GM12878 (cell line): ENCODE measurements around the gene TRPM8. TPM values are rescaled to one million over a fixed set of nuclear protein-coding genes. Genes with fewer than 3 reads are reported as not detected.

Experiments used
- ATAC-seq: fragments of 200-7000 bp; cut with Tn5 transposase; 3 replicates; pipeline ENCODE4 v1.9.1; 2020; ENCODE audit warnings: mild to moderate bottlenecking, moderate library complexity
- BruUV-seq: library from RNA; stranded (reverse); fragments of 400-500 nt; replicated peaks from 2 replicates; lab custom pipeline; 2021; lab: Mats Ljungman, UMichigan
- CTCF ChIA-PET: fragments of 300-600 bp; sonication (Branson Sonifier 250); formaldehyde crosslinking; extraction: SDS; loops from one replicate; lab custom pipeline; 2021; ENCODE audit warnings: inconsistent platforms; lab: Yijun Ruan, JAX
- POLR2A ChIA-PET: fragments of 350-600 bp; formaldehyde crosslinking; extraction: SDS; loops from one replicate; lab custom pipeline; 2021; ENCODE audit warnings: inconsistent platforms; lab: Charles Lee
- RAD21 ChIA-PET: fragments of 300-600 bp; sonication (Branson Sonifier 250); formaldehyde crosslinking; loops from one replicate; lab custom pipeline; 2023; ENCODE audit warnings: antibody characterized with exemption; ENCODE audit not compliant: unreplicated experiment; lab: Charles Lee
- SMC1A ChIA-PET: fragments of 300-600 bp; sonication (Branson Sonifier 250); formaldehyde crosslinking; loops from one replicate; lab custom pipeline; 2023; ENCODE audit not compliant: unreplicated experiment, uncharacterized antibody; lab: Charles Lee
- DNase-seq: peaks from one replicate; pipeline ENCODE4 v3.0.0-alpha.2; 2011; ENCODE audit warnings: low read depth, low spot score
- FAIRE-seq: peaks from 3 replicates; lab custom pipeline; 2011; peaks lifted over from hg19 to GRCh38; lab: Jason Lieb, UNC
- H2AFZ ChIP-seq: 2 replicates; pipeline ENCODE4 v1.6.0; 2011; ENCODE audit warnings: low read depth, low read length, control low read depth; ENCODE audit not compliant: control insufficient read depth
- H3K27ac ChIP-seq: 2 replicates; pipeline ENCODE4 v1.5.1; 2011; ENCODE audit warnings: control low read depth; ENCODE audit not compliant: control insufficient read depth, insufficient read depth
- H3K27me3 ChIP-seq, 2 experiments: replicated peaks in 1 of 2; 2 replicates each; pipeline versions ENCODE4 v1.6.0 to v1.6.1; 2011; ENCODE audit warnings: low read length in 1 of 2; ENCODE audit not compliant: control insufficient read depth in 2 of 2, insufficient read depth in 2 of 2
- H3K36me3 ChIP-seq, 2 experiments: 2 replicates each; pipeline ENCODE4 v1.5.1; 2011; ENCODE audit warnings: low read length in 1 of 2; ENCODE audit not compliant: control insufficient read depth in 2 of 2, insufficient read depth in 2 of 2
- H3K4me1 ChIP-seq: 2 replicates; pipeline ENCODE4 v1.6.1; 2011; ENCODE audit warnings: mild to moderate bottlenecking, low read length, moderate library complexity, mixed read lengths; ENCODE audit not compliant: control insufficient read depth, insufficient read depth
- H3K4me2 ChIP-seq: 2 replicates; pipeline ENCODE4 v1.6.0; 2011; ENCODE audit warnings: control low read depth; ENCODE audit not compliant: control insufficient read depth, insufficient read depth
- H3K4me3 ChIP-seq: fragments of 200-600 bp; sonication (generic); 2 replicates; pipeline ENCODE4 v1.5.1; 2016
- H3K79me2 ChIP-seq: 2 replicates; pipeline ENCODE4 v1.6.0; 2011; ENCODE audit warnings: low read length; ENCODE audit not compliant: control insufficient read depth, insufficient read depth
- H3K9ac ChIP-seq: 2 replicates; pipeline ENCODE4 v1.8.0; 2011; ENCODE audit warnings: low read length, control low read depth, mixed read lengths; ENCODE audit not compliant: control insufficient read depth, insufficient read depth
- H3K9me3 ChIP-seq: replicated peaks from 3 replicates; pipeline ENCODE4 v1.5.1; 2011; ENCODE audit warnings: mild to moderate bottlenecking, low read length; ENCODE audit not compliant: control insufficient read depth, insufficient read depth
- H4K20me1 ChIP-seq: 2 replicates; pipeline ENCODE4 v1.6.0; 2011; ENCODE audit not compliant: control insufficient read depth, insufficient read depth
- CHD4 ChIP-seq: fragments of 200-600 bp; sonication (generic); IDR thresholded peaks from 2 replicates; pipeline ENCODE4 v1.6.1; 2016; ENCODE audit warnings: mild to moderate bottlenecking
- EZH2 ChIP-seq: IDR thresholded peaks from 2 replicates; pipeline ENCODE4 v1.6.1; 2012; ENCODE audit warnings: low read depth, mild to moderate bottlenecking, control low read depth, inconsistent platforms, low read length, borderline replicate concordance; ENCODE audit not compliant: control insufficient read depth
- HDGF ChIP-seq: fragments of 450-650 bp; IDR thresholded peaks from 2 replicates; pipeline ENCODE4 v1.6.1; 2016; ENCODE audit warnings: antibody characterized with exemption
- MEF2A ChIP-seq: IDR thresholded peaks from 2 replicates; pipeline ENCODE4 v1.6.1; 2011; ENCODE audit warnings: low read depth, mild to moderate bottlenecking, low read length, moderate library complexity; ENCODE audit not compliant: insufficient read depth
- MXI1 ChIP-seq: fragments of 150-350 bp; IDR thresholded peaks from 2 replicates; pipeline ENCODE4 v1.6.1; 2011; ENCODE audit warnings: low read depth, mild to moderate bottlenecking, inconsistent platforms, low read length, improper control_type of control experiment
- SMAD5 ChIP-seq: IDR thresholded peaks from 2 replicates; pipeline ENCODE4 v1.6.1; 2016; ENCODE audit warnings: antibody characterized with exemption, low read depth
- SMC3 ChIP-seq: IDR thresholded peaks from 2 replicates; pipeline ENCODE4 v1.6.1; 2011; ENCODE audit warnings: low read length, improper control_type of control experiment, borderline replicate concordance
- SRF ChIP-seq, 2 experiments: IDR thresholded peaks; 2 replicates each; pipeline ENCODE4 v1.6.1; 2011; ENCODE audit warnings: low read depth in 2 of 2, low read length in 2 of 2, mild to moderate bottlenecking in 1 of 2, moderate library complexity in 1 of 2
- SUPT20H ChIP-seq: IDR thresholded peaks from 2 replicates; pipeline ENCODE4 v1.6.1; 2011; ENCODE audit warnings: low read depth, mild to moderate bottlenecking, low read length, moderate library complexity, borderline replicate concordance; ENCODE audit not compliant: control insufficient read depth
- TBL1XR1 ChIP-seq: IDR thresholded peaks from 2 replicates; pipeline ENCODE4 v1.6.1; 2012; ENCODE audit warnings: low read depth, low read length, improper control_type of control experiment
- ZNF217 ChIP-seq: fragments of 450-650 bp; IDR thresholded peaks from 2 replicates; pipeline ENCODE4 v1.6.1; 2017; ENCODE audit warnings: antibody characterized with exemption, mild to moderate bottlenecking
- WGBS: methylation state at CpG from one replicate; pipeline ENCODE4 v1.1.6; 2016; ENCODE audit warnings: low lambda C conversion rate; ENCODE audit not compliant: insufficient replicate concordance, insufficient coverage; ENCODE audit errors: missing lambda C conversion rate; 5-methylcytosine and 5-hydroxymethylcytosine counted together
- in situ Hi-C: fragments of 300-500 bp; cut with MboI; formaldehyde crosslinking; loops from 9 replicates; pipeline ENCODE4 v1.14.3; 2018; ENCODE audit warnings: mixed read lengths
- intact Hi-C: fragments of 100-400 bp; cut with micrococcal nuclease; formaldehyde crosslinking; loops from one replicate; pipeline ENCODE4 v1.14.2; 2022; ENCODE audit not compliant: unreplicated experiment
- polyA plus RNA-seq, 11 experiments: library from polyadenylated mRNA; depleted of rRNA in 4 of 11; unstranded in 6 of 11; stranded (reverse) in 5 of 11; fragments of >200 nt; fragmentation: Nextera tagmentation in 4 of 11; fragmentation: Illumina TruSeq in 1 of 11; extraction: Ambion mirVana in 4 of 11; extraction: Trizol in 1 of 11; gene quantifications; 1 replicate in 1 of 11; 2 replicates in 10 of 11; pipeline versions ENCODE4 v1.2.1 to v1.2.3, GENCODE V29; 2011 to 2016; ENCODE audit warnings: inconsistent platforms in 2 of 11, missing spikeins in 2 of 11, low read depth in 1 of 11
- total RNA-seq, 4 experiments: library from RNA; depleted of rRNA in 3 of 4; stranded (reverse); fragments of >200 nt in 3 of 4; fragmentation: Illumina TruSeq in 1 of 4; extraction: Trizol in 1 of 4; gene quantifications; 2 replicates each; pipeline versions ENCODE4 v1.2.1 to v1.2.3, GENCODE V29; 2013 to 2021
- TF ChIP-seq, protein P1 (sequence below): fragments of 450-650 bp; conservative IDR thresholded peaks from 2 replicates; pipeline ENCODE4 v1.6.1; 2017; ENCODE audit warnings: mild to moderate bottlenecking, moderate library complexity
- TF ChIP-seq, protein P2 (sequence below): IDR thresholded peaks from 2 replicates; pipeline ENCODE4 v1.6.1; 2012; ENCODE audit warnings: low read depth, low read length, improper control_type of control experiment

Gene TRPM8
- total and polyA plus RNA-seq, 10 of the 15 experiments (the other 5 are each of a cell fraction or from before 2014, with no cell fraction given), result 3.9 TPM; not detected in 9

DNA sequence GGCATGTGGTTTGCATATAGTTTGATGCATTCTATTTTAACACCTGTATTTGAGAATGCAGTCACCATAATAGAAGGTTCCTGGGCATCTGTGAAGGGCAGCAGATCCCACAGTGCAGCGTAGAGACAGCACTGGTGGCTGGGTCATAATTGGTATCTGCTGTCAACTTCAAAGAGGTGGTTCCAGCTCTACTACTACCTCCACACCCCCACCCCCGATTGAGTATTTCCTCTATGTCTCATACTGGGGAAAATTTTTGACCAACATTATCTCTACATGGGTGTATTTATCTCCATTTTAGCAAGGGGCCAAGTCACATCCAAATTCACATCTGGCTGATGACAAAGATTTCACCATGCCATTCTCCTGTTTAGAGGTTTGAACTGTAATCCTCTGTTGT, 43.0 kb downstream of the TRPM8 start:
- Histone ChIP-seq H3K9ac (no peak overlapping the region), H2AFZ (no peak overlapping the region), H3K27me3 (no peaks in the 10 kb centered on the region; a peak in 1 of 4 replicates), H3K79me2 (no peaks in the 10 kb centered on the region), H3K36me3 (no peaks in the 10 kb centered on the region), H3K27ac (no peak overlapping the region), H3K9me3 (no peaks in the 10 kb centered on the region), H3K4me3 (no peak overlapping the region), H3K4me2 (no peak overlapping the region), H4K20me1 (no peaks in the 10 kb centered on the region), H3K4me1 (no peaks in the 10 kb centered on the region)
- in situ Hi-C loops, result no loop called here
- no TSS peak for BruUV-seq
- TF ChIP-seq SMC3, result no peak
- TF ChIP-seq, protein P1, sequence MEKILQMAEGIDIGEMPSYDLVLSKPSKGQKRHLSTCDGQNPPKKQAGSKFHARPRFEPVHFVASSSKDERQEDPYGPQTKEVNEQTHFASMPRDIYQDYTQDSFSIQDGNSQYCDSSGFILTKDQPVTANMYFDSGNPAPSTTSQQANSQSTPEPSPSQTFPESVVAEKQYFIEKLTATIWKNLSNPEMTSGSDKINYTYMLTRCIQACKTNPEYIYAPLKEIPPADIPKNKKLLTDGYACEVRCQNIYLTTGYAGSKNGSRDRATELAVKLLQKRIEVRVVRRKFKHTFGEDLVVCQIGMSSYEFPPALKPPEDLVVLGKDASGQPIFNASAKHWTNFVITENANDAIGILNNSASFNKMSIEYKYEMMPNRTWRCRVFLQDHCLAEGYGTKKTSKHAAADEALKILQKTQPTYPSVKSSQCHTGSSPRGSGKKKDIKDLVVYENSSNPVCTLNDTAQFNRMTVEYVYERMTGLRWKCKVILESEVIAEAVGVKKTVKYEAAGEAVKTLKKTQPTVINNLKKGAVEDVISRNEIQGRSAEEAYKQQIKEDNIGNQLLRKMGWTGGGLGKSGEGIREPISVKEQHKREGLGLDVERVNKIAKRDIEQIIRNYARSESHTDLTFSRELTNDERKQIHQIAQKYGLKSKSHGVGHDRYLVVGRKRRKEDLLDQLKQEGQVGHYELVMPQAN, result no peak
- no peak for TF ChIP-seq MEF2A
- TF ChIP-seq TBL1XR1, result no peak
- no peak for TF ChIP-seq SRF (IDR thresholded peaks at IDR 0.05; ENCODE audit: low read depth in 2 of 2, low read length in 2 of 2)
- TF ChIP-seq EZH2, result no peak
- TF ChIP-seq CHD4, result no peak
- no peak for TF ChIP-seq HDGF
- no peak for TF ChIP-seq SMAD5
- TF ChIP-seq, protein P2, sequence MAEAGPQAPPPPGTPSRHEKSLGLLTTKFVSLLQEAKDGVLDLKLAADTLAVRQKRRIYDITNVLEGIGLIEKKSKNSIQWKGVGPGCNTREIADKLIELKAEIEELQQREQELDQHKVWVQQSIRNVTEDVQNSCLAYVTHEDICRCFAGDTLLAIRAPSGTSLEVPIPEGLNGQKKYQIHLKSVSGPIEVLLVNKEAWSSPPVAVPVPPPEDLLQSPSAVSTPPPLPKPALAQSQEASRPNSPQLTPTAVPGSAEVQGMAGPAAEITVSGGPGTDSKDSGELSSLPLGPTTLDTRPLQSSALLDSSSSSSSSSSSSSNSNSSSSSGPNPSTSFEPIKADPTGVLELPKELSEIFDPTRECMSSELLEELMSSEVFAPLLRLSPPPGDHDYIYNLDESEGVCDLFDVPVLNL, result no peak
- TF ChIP-seq MXI1, result no peak
- no peak for TF ChIP-seq ZNF217
- no peak for TF ChIP-seq SUPT20H
- DNase-seq (no peak), FAIRE-seq (no peak), ATAC-seq (no peak)
- intact Hi-C loops, result no loop called here
- ChIA-PET POLR2A (no interaction called here), RAD21 (no interaction called here), CTCF (no interaction called here), SMC1A (no interaction called here)
- WGBS, result 4% methylated on average over 2 of the region's 2 CpGs
